Heart left ventricle (tissue), 16 donors: ENCODE measurements around the gene IPO4. TPM values are rescaled to one million over a fixed set of nuclear protein-coding genes. Genes with fewer than 3 reads are reported as not detected.

Experiments
- ATAC-seq, 4 donors: fragments of 200-7000 bp; cut with Tn5 transposase; one replicate each; pipeline ENCODE4 v1.9.1; 2020 to 2022; ENCODE audit warnings: moderate library complexity in 4 of 4, mild to moderate bottlenecking in 3 of 4, moderate number of reproducible peaks in 1 of 4
- DNase-seq, 5 donors: peaks; one replicate each; pipeline ENCODE4 v3.0.0-alpha.2; 2020
- H3K27ac ChIP-seq, 12 donors: fragments of 200-600 bp; sonication (generic) in 4 of 12; one replicate each; pipeline versions ENCODE4 v1.5.0 to v1.8.0; 2016 to 2022; ENCODE audit warnings: mild to moderate bottlenecking in 2 of 12
- H3K27me3 ChIP-seq, 9 donors: fragments of 200-600 bp; sonication (generic) in 2 of 9; one replicate each; pipeline versions ENCODE4 v1.5.1 to v1.8.0; 2016 to 2022; ENCODE audit warnings: mild to moderate bottlenecking in 3 of 9
- H3K36me3 ChIP-seq, 9 donors: fragments of 200-600 bp; sonication (generic) in 2 of 9; one replicate each; pipeline versions ENCODE4 v1.5.0 to v1.8.0; 2018 to 2022; ENCODE audit warnings: mild to moderate bottlenecking in 2 of 9
- H3K4me1 ChIP-seq, 12 donors: fragments of 200-600 bp; sonication (generic) in 4 of 12; one replicate each; pipeline versions ENCODE4 v1.5.0 to v1.8.0; 2016 to 2022; ENCODE audit warnings: mild to moderate bottlenecking in 3 of 12
- H3K4me3 ChIP-seq, 12 donors: fragments of 200-600 bp; sonication (generic) in 4 of 12; one replicate each; pipeline versions ENCODE4 v1.5.0 to v1.8.0; 2017 to 2022; ENCODE audit warnings: mild to moderate bottlenecking in 9 of 12, moderate library complexity in 4 of 12
- H3K9me3 ChIP-seq, 12 donors: fragments of 200-600 bp; sonication (generic) in 4 of 12; one replicate each; pipeline versions ENCODE4 v1.5.0 to v1.8.0; 2016 to 2022; ENCODE audit warnings: mild to moderate bottlenecking in 1 of 12
- CTCF ChIP-seq, 12 donors: fragments of 200-600 bp; sonication (generic) in 4 of 12; IDR thresholded peaks; one replicate each; pipeline versions ENCODE4 v1.5.0 to v1.8.0; 2018 to 2022; ENCODE audit warnings: antibody characterized with exemption in 12 of 12, mild to moderate bottlenecking in 5 of 12
- POLR2A ChIP-seq, 2 donors: fragments of 450-650 bp; IDR thresholded peaks; one replicate each; pipeline ENCODE4 v1.6.1; 2017; ENCODE audit warnings: antibody characterized with exemption in 2 of 2, mild to moderate bottlenecking in 2 of 2, moderate library complexity in 2 of 2
- WGBS, 4 donors: extraction: QIAGEN DNeasy Blood & Tissue Kit in 2 of 4; methylation state at CpG; one replicate each; pipeline versions ENCODE4 v1.1.5 to v1.1.7; 2013 to 2018; 5-methylcytosine and 5-hydroxymethylcytosine counted together
- intact Hi-C, 10 donors: fragments of 100-400 bp; cut with DNase I; formaldehyde crosslinking; loops; one replicate each; pipeline versions ENCODE4 v1.11.1 to v1.14.2; 2022
- polyA plus RNA-seq, 2 donors: library from polyadenylated mRNA; stranded (reverse); fragments of 200-250 nt; gene quantifications; one replicate each; pipeline ENCODE4 v1.2.3, GENCODE V29; 2013
- total RNA-seq, 9 donors: library from RNA; depleted of rRNA in 2 of 9; stranded (reverse); fragments of >200 nt in 2 of 9; fragmentation: NEBNext Ultra II Directional in 3 of 9; extraction: Animal tissue kit (Norgen Biotek cat#: 25700) in 3 of 9; gene quantifications; one replicate each; pipeline versions ENCODE4 v1.1.0 to v1.2.4, GENCODE V29; 2016 to 2023
- donor health status: ischemic (EF 13 %, LVEDD 7.1; RV severe dilation, severe dysfunction).
- donor health status: healthy with polysubstance abuse.
- donor health status: DM: no; HTN: yes; CAD: no.
- donor health status: DM: no; HTN: no; CAD: no.
- donor health status: ischemic (EF 25% LVEDD 6.9; RV normal size, moderate dysfunction).
- donor health status: ischemic (EF 25% LVEDD 5.7; RV mildly dilated, moderate dysfunction).
- donor health status: healthy.
- donor health status: DM: yes; HTN: yes; CAD: no.
- donor health status: ischemic (EF 35%, LVEDD 5.7; RV mildly dilated, moderate dysfunction).
- donor health status: nonischemic (EF 11% LVEDD 7.7; RV severe dilation, severe dysfunction).
- donor health status: DM: yes; HTN: yes; CAD: no.
- donor health status: PGD.
- donor health status: ischemic (EF 29% LVEDD 5.4; RV normal size, mild dysfunction).
- donor health status: nonischemic (EF 23%, LVEDD 6.1; RV moderate dilation, normal function).

The IPO4 gene
- total and polyA plus RNA-seq, 11 donors, result 1.8 to 40.0 (median 17.2) TPM

- intact Hi-C loops, result no loop called here
- Histone ChIP-seq H3K27ac (peak overlapping the region in 2 of 12 donors; percentile 37 to 42), H3K36me3 (peaks cover 0 to 71% (median 45%) of the 10 kb centered on the region in 9 donors)
These were observed 16.3 kb downstream of the IPO4 start for GRCh38 chr14:24172261-24172860.

GRCh38 chr14:24171422-24172260, 17.0 kb downstream of the IPO4 start, which contains the start of gene REC8:
REC8 (plus strand) TSS chr14:24172080; CDS start chr14:24172553, 473 bp downstream.
- Histone ChIP-seq H3K9me3 (no peaks in the 10 kb centered on the region), H3K27me3 (no peaks in the 10 kb centered on the region), H3K36me3 (peaks cover 0 to 71% (median 43%) of the 10 kb centered on the region in 9 donors), H3K4me1 (peaks cover 0 to 33% (median 7%) of the 10 kb centered on the region in 12 donors), H3K4me3 (peak within 1 kb of the TSS in 11 of 12 donors; percentile 1 to 52 (median 33)), H3K27ac (peak within 1 kb of the TSS in 2 of 12 donors; percentile 37 to 42)
- ATAC-seq, result peak; percentile 40 to 79 (median 70)
- peak; percentile 65 to 80 (median 75) for DNase-seq
- intact Hi-C loops, result no loop called here
- 11 to 36% (median 27%) methylated on average over 38 to 63 of the region's 63 CpGs for WGBS, 4 donors
- TF ChIP-seq CTCF (IDR thresholded peaks at IDR 0.05) (no peak), POLR2A (IDR thresholded peaks at IDR 0.05) (no peak)

More at GRCh38 chr14:24172261-24172860, 16.3 kb downstream of the IPO4 start:
- ATAC-seq (peak in 1 of 4 donors; percentile 3), DNase-seq (peak in 1 of 5 donors; percentile 64)
- Histone ChIP-seq H3K4me3 (peak overlapping the region in 11 of 12 donors; percentile 1 to 52 (median 33)), H3K4me1 (peaks cover 0 to 26% (median 7%) of the 10 kb centered on the region in 12 donors), H3K27me3 (no peaks in the 10 kb centered on the region), H3K9me3 (no peaks in the 10 kb centered on the region)
- TF ChIP-seq CTCF (IDR thresholded peaks at IDR 0.05) (no peak), POLR2A (IDR thresholded peaks at IDR 0.05) (no peak)
- WGBS, 4 donors, result 32 to 61% (median 50%) methylated on average over 23 to 30 of the region's 30 CpGs

- TF ChIP-seq POLR2A (IDR thresholded peaks at IDR 0.05) (no peak), CTCF (IDR thresholded peaks at IDR 0.05) (no peak)
- intact Hi-C loops, result loop anchor here in 1 of 10 donors (10.0 kb wide), 1 partner anchor 153 kb away; no protein-coding TSS in a partner anchor
- no peaks in the 10 kb centered on the region for H3K27me3 ChIP-seq
- H3K36me3 ChIP-seq, result peaks cover 2 to 79% (median 78%) of the 10 kb centered on the region in 9 donors
- H3K4me3 ChIP-seq, result no peak overlapping the region
- peak overlapping the region in 1 of 12 donors; percentile 78 for H3K27ac ChIP-seq
- DNase-seq (peak in 1 of 5 donors; percentile 17), ATAC-seq (no peak)
- 88 to 91% (median 90%) methylated on average over 3 of the region's 3 CpGs for WGBS, 4 donors
- H3K9me3 ChIP-seq, result no peaks in the 10 kb centered on the region
- peaks cover 0 to 74% (median 18%) of the 10 kb centered on the region in 12 donors for H3K4me1 ChIP-seq
These were observed 21.0 kb downstream of the IPO4 start for GRCh38 chr14:24167469-24168114.
